HG03045 (cell line): ENCODE measurements around the gene FNIP2.
"Not testable (repeated sequence)": the region's sequence is repeated elsewhere in the genome, so short reads cannot be mapped to it uniquely, and the experiment has no call there.

ENCODE experiments used
- ATAC-seq: cut with Tn5 transposase; IDR thresholded peaks from one replicate; pipeline ENCODE4 v1.9.1; 2021; ENCODE audit warnings: mild to moderate bottlenecking, moderate library complexity; ENCODE audit not compliant: unreplicated experiment

The FNIP2 gene

DNA sequence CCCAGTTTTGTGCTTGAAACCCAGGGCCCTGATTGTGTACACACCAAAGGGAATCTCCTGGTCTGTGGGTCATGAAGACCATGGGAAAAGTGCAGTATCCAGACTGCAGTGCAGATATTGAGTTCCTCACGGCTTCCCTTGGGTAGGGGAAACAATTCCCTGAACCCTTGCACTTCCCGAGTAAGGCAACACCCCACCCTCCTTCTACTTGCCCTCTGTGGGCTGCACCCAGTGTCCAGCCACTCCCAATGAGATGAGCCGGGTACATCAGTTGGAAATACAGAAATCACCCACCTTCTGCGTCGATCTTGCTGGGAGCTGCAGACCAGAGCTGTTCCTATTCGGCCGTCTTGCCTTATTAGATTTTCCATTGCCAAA is 134.2 kb downstream of the FNIP2 start:
- ATAC-seq, result no peak

DNA sequence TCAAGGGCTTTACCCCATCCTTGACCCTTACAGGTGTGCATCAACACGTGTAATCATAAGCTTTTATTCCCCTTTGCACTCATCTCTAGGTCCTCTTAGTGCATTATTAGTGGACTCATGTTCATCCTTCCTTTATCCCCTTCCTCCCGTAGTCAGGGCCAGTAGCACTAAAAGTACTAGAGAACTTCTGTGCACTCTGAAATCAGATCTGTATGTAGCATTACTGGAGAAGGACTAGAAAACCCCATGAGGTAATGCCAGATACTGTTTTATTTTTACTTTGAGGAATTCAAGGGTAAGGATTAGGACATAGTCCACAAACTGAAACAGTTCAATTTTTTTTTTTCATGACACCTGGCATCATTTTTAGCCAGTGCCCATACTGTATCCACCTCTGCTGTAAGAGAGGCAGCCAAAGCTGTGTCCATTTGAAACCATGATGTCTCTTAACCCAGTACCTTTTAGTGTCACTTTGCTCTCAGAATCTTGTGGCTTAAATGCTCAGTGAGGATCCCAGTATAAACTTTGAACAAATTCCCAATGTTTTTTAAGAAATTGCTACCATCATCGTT is 134.7 kb downstream of the FNIP2 start:
- ATAC-seq, result no peak

DNA sequence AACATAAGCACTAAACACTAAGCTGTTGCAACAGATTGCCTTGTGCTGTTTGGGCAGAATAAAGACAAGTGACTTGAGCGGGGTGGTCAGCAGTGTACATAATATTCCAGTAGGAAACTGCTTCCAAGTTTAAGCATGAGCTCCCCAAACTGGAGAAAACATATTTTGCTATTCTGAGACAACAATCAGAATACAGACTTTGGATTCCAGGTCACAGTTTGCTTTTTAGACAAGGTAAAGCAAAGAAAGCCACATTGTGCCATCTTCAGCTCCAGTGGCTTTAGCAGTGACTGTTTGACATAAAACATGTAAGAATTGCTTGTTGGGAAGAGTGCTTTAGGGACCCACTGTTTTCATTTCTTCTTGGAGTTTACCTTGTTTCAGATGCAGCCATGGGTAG is 136.0 kb downstream of the FNIP2 start:
- no peak for ATAC-seq

DNA sequence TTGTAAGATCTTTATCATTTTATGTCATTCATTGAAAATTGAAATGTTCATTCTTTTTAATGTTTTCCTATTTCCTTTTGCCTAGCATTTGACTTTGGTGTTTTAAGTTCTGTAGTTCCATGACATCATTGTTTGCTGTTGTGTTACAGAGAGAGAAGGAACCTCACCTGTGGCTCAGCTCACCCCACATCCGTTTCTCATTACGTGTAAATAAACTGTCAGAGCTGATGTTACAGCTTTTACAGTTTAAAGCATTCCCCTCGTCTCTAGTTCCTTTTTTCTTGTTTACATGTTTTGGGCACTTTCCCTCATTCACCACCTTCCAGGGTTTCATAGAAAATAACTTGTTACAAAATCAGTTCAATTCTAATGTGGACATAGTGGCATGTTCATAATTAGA is 137.2 kb downstream of the FNIP2 start:
- no peak for ATAC-seq

DNA sequence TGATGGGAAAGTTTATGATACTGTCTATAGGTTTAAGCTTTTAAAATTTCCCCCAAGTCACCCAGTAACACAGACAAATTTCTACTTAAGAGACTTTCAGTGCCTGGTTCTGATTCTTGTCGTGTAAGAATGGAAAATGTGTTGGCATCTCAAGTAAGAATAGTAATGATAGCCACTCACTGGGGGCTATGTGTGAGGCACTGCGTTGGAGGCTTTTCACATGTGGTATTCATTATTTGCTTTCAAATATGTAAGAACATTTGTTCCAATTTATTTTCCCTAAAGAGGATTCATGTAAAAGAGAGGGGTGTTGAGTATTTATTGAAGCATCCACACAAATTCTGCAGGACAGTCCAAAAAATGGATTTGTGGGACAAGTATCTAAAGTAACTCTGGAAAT is 143.6 kb downstream of the FNIP2 start:
- ATAC-seq, result no peak

DNA sequence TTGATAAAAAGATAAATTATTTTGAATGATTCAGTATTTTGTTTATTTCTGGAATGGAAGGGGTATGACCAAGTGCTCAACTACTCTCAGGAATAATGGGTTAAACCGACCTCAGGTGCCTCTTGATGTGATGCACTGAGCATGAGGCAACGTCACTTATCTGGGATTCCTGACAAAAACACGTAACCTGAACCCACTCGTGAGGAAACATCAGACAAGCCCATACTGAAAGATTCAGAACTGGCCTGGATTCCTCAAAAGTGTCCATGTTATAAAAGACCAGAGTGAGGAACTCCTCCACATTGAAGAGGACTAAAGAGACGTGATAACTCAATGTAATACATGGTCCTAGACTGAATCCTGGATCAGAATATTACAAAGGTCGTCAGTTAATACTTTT is 144.0 kb downstream of the FNIP2 start:
- ATAC-seq, result no peak

DNA sequence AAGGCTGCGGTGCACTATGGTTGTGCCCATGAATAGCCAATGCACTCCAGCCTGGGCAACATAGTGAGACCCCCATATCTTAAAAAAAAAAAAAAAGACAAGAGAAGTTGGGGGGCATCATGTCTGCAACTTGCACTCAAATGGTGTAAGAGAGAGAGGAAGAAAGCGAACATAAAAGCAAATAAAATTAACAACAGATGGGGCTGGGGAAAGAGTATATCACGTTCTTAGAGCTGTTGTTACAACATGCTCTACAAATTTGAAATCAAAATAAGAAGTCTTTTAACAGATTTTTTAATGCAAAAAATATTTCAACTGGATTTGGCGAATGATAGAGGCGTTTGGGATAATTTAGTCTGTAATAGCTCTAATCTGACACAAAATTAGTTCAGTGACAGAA is 144.9 kb downstream of the FNIP2 start:
- ATAC-seq, result no peak

DNA sequence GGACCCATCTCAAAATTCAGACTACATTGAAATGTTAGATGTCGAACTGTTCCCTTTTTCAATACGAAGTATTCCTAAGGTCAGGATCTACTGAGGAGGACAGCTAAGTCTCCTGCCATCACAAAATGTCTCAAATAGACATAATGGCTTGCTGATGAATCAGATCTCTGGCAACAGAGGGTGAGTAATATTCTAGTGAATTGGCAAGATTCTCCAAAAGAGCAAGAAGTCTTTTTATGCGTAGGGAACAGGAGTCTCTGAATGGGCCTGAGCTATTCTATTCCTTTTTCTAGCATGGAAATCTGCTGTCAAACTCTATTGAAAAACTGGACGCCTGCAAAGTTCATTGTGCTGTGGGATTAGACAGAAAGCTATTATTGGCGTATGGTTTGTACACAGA is 145.4 kb downstream of the FNIP2 start:
- ATAC-seq, result no peak

DNA sequence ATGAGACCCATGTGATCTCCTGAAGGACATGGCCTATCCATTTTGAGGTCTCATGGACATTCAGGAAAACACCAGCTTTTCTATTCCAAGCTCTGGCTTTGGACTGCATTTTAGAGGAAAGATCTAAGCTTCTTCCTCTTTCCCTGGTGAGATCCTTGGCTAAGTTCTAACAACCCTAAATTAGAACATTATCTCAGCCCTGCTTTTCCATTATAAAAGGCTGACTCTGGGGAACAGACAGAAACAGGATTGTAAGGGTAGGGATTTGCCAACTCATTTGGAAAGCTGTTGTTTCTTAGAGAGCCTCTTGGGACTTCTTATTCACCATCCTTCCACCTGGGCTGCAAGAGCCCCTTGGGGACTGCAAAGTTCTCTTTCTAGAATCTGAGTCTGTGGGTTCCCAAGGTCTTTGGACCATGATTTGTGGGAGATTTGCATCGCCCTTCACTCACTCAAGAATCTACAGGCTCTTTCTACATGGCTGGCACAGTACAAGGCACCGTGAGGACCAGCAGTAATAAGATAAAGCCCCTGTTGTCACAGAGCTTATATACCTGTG is 146.9 kb downstream of the FNIP2 start:
- no peak for ATAC-seq

DNA sequence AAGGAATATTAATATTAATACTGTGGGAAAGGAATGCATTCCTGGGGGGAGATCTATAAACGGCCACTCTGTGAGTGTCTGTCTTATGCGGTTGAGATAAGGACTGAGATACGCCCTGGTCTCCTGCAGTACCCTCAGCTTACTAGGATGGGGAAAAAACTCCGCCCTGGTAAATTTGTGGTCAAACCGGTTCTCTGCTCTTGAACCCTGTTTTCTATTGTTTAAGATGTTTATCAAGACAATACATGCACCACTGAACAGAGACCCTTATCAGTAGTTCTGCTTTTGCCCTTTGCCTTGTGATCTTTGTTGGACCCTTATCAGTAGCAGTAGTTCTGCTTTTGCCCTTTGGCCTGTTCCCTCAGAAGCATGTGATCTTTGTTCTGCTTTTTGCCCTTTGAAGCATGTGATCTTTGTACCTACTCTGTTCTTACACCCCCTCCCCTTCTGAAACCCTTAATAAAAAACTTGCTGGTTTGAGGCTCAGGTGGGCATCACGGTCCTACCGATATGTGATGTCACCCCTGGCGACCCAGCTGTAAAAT is 151.7 kb downstream of the FNIP2 start:
- not testable (repeated sequence) for ATAC-seq

DNA sequence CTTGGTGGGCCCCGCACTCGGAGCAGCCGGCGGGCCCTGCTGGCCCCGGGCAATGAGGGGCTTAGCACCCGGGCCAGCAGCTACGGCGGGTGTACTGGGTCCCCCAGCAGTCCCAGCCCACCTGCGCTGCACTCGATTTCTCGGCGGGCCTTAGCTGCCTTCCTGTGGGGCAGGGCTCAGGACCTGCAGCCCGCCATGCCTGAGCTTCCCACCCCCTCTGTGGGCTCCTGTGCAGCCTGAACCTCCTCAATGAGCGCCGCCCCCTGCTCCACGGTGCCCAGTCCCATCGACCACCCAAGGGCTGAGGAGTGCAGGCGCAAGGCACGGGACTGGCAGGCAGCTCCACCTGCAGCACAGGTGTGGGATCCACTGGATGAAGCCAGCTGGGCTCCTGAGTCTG is 158.9 kb downstream of the FNIP2 start:
- ATAC-seq, result not testable (repeated sequence)

DNA sequence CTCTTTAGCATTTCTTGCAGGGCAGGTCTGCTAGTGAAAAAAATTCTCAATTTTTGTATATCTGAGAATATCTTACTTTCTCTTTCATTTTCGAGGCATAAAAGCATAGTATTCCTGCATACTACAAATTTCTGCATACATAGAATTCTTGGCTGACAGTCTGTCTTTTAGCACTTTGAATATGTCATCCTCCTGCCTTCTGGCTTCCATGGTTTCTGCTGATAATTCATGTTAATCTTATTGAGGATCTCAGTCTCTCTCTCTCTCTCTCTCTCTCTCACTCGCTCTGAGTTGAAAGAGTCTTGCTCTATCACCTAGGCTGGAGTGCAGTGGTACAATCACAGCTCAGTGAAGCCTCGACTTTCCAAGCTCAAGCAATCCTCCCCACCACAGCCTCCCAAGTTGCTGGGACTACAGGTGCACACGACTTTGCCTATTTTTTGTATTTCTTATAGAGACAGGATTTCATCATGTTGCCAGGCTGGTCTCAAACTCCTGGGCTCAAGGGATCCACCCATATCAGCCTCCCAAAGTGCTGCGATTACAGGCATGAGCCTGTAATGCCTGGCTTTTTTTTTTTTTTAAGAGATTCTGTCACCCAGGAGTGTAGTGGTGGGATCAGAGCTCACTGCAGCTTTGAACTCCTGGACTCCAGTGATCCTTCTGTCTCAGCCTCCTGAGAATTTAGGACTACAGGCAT is 161.3 kb downstream of the FNIP2 start:
- no peak for ATAC-seq

DNA sequence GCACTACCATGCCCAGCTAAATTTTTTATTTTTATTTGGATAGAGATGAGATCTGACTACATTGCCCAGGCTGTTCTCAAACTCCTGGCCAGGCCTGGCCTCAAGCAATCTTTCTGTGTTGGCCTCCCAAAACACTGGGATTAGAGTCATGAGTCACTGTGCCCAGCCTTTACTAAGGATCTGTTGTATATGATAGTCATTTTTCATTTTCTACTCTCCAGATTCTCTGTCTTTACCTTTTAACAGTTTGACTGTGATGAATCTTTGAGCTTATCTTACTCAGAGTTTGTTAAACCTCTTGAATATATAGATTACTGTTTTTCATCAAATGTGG is 161.8 kb downstream of the FNIP2 start:
- no peak for ATAC-seq

DNA sequence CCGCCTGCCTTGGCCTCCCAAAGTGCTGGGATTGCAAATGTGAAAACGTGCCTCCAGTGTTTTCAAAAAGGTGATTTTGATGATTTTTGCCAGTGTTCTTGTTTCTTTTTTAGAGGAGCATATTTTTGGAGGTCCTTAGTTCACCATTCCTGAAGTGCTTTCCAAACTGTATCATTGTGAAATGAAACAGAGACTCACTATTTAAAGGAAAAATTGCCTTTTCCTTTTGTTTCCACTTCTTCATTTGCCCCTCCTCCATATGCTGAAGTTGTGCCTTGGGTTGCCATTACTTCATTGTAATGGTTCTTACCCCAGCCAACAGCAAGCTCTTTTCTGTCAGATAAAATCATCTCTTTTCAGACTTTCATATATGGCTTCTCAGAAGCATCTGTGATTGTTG is 164.4 kb downstream of the FNIP2 start:
- no peak for ATAC-seq

DNA sequence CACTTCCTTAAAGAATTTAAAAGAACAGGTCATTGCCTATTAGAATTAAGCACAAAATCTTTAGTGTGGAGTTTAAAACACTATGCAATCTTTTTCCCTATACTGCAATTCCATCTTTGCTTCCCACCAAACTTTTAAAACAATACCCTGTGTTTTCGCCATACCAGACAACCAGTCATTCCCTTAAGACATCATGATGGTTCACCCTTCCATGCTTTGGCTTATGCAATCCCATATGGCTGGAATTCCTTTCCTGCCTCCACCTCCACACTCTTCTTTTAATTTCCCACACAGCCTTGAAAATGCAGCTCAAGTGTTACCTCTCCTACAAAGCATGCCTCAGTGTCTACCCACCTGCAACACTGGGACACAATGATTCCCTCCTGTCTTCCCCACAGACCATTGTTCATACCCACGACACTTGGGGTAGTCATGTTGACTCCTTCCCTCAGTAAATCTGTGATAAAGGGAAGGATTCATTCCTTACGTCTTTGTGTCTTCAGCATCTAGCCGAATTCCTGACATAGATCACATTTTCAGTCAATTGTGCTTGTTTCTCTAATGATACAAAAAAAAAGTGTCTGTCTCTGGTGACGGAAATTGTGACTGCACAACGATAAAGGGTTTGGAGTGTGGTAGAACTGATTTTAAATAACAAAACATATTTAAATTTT is 166.3 kb downstream of the FNIP2 start:
- no peak for ATAC-seq

DNA sequence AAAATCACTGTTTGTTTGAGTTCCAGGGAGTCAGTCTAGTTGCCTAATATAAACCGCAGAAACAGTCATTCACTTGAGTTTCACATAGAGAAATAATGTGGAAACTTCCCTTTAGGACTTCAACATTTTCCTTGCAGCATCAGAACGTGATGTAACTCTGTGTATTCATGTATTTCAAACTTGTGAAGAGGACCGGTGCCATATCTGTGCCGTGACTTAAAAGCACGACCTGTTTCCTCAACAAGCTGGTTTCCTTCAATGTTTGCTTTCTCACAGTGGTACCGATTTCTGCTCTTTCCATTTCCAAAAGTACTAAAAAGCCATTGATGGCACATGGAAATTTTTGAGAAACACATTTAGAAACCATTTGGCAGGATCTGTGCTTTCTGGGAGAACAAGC is 167.4 kb downstream of the FNIP2 start:
- ATAC-seq, result no peak

DNA sequence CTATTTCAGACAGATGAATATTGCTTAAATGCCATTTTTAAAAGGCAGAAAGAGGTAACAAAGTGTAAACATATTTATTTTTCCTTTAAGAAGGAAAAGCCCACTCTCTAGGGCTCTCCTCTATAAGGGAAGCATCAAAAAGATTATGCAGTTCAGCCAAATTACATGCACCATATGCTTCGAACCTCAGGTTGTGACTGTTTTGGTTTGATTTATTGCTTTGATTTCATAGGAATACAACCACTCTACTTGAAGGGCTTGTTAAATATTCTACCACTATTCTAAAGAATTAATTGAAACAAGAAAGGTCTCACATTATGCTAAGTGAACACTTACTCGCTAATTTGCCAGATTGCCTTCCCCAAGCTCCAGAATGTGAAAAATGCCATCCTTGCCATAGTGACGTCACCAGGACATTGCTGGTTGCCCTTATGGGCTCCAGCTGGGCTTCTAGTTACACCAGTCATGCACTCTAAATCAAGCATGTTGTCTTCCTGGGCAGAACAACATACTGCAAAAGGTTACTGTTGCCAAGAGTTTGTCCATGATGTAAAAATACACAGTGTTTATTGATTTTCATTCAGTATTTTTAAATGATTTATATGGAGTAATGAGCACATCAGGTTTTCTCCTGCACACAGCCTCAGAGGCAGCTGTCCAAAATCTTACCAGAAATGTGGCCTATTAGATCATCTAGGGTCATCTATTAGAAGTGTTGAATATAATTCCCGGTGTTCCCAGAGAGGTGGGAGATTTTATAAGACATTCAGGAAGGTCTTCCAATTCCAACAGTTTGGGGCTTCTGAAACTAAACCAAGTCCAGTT is 169.6 kb downstream of the FNIP2 start:
- no peak for ATAC-seq

DNA sequence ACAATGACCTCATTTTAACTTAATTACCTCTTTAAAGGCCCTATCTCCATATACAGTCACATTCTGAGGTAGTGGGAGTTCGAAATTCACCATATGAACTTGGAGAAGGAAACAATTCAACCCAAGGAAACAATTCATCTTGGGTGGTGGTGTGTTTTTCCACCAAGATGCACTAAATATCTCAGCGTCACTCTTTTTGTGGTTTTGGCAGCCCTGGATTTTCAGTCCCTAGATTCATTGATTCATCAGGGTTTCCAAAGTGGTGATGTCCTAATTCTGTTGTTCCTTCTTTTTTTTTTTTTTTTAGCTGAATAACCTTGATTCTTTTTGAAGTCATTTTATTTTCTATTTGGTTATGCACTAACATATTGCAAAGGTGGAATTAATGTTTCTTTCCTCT is 171.4 kb downstream of the FNIP2 start:
- no peak for ATAC-seq

DNA sequence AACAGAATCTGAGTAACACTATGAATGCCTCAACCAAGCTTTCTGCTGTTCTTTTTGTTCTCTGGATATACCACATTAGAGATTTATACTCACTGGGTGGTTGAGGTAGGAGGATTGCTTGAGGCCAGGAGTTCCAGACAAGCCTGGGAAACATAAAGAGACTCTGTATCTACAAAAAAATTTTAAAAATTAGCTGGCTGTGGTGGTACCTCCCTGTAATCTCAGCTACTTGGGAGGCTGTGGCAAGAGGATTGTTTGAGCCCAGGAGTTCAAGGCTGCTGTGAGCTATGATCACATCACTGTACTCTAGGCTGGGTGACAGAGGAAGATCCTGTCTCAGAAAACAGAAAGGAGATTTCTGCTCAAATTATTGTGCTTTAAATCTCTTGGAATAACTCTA is 172.5 kb downstream of the FNIP2 start:
- no peak for ATAC-seq

DNA sequence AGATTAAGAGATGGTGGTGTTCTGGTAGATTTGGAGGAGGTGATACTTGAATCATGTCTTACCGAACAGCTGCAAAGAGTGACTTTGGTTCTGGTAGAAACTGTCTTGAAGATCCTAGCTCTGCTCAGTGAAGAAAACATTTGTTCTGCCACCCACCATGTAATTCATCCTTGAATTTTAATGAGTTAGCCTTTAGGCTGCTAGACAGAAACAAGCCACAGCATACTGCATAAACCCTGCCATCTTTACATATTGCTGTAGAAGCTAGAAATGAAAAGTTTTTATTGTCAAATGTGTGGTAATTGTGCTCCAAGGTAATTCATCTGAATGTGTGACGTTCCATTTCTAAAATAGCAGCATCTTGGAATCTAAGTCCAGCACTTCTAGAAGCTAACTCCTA is 173.1 kb downstream of the FNIP2 start:
- ATAC-seq, result no peak

DNA sequence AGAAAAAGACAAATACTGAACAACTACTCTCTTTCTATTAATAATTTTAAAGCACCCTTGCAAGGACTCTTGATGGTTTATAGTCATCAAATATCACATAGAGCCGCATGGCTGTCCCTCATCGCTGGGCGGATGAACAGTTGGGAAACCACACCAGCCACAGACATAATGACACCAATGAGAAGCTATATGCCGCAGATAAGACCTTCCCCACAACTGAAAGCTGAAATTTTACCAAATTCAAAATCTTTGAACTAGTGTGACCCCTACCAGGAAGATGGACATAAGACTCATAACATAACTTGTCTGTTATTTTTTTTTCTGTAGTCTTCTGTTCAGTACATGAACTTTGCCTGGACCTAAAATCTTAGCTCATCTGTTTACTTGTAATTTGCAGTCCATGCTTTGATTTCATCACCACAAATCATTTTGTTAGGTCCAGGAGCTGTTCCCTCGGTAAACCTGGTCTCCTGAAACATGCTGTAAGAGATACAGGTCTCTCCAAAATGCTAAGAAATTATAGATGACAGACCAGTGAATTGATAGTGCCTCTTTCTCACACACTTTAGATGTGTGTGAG is 176.8 kb downstream of the FNIP2 start:
- ATAC-seq, result no peak
